T-helper 22 cell (primary cell): Measurements from ENCODE around the gene VOPP1.
A peak's percentile ranks its signal among the peaks of the same experiment; 100 is the strongest.

Experiments
- DNase-seq: peaks from one replicate; pipeline ENCODE4 v3.0.0-alpha.2; 2020; ENCODE audit warnings: low read depth

Gene VOPP1

DNA sequence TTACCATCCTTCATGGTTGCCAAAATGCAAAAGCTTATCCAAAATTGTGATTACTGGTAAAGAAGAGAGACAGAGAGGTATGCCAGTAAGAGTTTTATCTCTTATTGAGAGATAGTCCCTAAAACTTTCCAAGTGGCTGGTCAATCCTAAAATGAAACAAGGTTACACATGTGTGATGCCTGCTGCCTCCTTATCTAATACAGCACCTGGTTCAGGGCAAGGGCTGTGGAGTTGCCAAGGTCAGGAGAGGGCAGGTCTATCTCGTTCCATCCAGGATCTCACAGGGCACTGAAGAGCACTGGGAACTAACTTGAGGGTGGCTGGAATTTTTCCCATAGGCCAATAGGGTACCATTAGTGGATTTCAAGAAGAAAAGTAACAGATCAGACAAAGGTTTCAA lies 18.3 kb downstream of the VOPP1 start:
- DNase-seq, result no peak

- no peak for DNase-seq
Observed at GRCh38 chr7:55553024-55553345, 19.3 kb downstream of the VOPP1 start.

GRCh38 chr7:55552320-55553023 lies 19.8 kb downstream of the VOPP1 start:
- DNase-seq, result no peak

- DNase-seq, result no peak
Observed at GRCh38 chr7:55550841-55551537, 21.3 kb downstream of the VOPP1 start.

GRCh38 chr7:55550010-55550663 lies 22.2 kb downstream of the VOPP1 start:
- no peak for DNase-seq

DNA sequence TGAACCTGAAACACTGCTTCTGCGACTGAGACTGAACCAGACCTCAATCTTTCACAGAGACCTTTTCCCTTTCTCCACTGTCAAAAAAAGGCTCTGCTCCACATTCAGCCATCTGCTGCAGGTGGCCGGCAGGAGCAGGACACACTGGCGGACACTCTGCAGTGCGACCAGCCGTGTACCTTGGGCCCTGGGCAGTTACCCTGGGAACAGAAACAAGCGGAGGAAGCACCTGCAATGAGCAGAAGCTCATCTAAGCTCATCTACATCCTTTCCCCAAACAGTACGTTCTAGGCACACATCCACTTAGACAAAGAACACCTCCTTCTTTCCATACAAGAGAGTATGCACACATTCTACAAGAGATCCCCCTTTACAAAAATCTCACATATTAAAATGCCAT lies 22.8 kb downstream of the VOPP1 start:
- no peak for DNase-seq

GRCh38 chr7:55548295-55548731 lies 24.0 kb downstream of the VOPP1 start:
- no peak for DNase-seq

DNA sequence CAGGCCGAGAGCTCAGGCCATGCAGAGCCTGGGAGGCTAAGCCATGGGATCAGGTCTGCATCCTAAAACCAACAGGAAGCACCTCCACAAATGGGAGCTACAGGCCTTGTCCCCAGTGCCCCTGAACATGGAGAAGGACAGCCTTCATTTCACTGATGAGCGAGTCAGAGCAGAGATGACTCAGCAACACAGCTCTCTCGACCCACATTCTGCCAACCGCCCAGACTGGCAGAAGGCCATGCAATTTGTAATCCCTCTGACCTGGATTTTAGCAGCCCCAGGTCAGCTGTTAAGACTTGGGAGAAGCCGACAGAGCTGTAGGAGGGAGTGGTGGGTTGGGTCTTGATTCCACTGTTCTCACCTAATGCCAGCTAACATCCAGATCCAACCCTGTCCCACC lies 25.5 kb downstream of the VOPP1 start:
- no peak for DNase-seq

DNA sequence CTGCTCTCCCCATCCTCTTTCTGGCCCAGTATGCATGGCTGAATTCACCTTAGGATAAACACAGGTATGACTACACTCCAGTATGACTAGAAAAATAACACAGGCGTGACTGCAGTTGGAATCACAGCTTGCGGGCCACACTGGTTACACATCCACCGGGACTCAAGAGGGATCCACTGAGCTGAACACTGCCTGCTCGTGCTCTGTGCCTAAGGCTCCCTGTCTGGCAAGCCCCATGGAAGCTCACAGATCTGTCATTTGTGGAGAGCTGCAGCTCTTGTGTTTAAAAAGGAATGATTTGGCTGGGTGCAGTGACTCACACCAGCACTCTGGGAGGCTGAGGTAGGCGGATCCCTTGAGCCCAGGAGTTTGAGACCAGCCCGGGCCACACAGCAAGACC lies 26.8 kb downstream of the VOPP1 start:
- DNase-seq, result no peak

DNA sequence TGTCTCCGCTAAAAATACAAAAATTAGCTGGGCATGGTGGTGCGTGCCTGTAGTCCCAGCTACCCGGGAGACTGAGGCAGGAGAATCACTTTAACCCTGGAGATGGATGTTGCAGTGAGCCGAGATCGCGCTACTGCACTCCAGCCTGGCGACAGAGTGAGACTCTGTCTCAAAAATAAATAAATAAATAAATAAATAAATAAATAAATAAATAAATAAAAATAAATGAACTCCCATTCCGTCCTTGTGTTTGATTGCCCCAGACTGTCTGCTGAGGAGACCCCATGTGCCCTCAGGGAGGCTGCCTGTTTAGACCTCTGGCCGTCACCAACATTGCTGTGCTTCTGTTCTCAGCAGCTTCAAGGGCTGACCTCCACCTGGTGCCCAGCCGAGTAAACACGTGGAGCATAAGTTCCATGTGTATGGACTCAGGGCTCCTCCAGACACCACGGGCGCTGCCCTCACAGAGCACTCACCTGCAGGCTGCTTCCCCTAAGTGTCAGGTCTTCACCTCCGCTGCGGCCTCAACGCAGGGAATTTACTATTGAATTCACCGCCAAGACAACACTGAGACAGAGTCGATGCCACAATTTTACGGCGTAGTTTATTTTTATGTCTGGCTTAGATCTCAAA lies 32.0 kb downstream of the VOPP1 start:
- no peak for DNase-seq

DNA sequence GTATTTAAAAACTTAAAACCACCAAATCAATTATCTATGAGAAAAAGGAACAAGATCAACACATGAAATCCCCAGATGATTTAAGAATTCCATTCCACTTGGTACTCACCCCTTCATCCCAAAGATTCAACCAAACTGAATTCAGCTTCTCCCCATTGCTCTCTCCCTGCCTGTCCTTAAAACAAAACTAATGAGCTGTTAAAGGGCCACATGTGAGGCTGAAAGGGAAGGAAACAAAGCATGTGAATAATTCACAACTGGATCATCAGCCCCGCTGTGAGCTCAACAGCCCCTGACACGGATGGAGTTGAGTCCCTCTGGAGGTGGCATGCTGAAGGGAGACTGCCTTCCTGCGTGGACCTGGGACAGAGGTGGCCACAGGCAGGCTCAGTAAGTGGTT lies 32.9 kb downstream of the VOPP1 start:
- no peak for DNase-seq

DNA sequence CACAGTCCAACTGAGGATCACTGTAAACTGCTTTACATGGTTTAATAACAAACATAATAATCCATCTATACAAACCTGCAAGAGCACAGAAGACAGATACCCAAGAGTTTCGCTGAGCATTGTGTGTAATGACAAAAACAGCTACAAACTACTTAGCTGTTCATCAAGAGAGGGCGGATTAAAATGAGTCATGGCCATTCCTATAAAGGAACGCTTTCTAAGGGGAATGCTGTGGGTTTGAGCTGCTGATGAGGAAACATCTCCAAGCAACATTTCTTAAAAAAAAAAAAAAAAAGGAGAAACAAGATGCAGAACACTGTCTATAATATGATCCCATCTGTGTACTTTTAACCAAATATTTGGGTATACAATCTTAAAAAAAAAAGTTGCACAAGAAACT lies 33.8 kb downstream of the VOPP1 start:
- DNase-seq, result no peak

GRCh38 chr7:55537458-55537990 lies 34.8 kb downstream of the VOPP1 start:
- DNase-seq, result no peak

DNA sequence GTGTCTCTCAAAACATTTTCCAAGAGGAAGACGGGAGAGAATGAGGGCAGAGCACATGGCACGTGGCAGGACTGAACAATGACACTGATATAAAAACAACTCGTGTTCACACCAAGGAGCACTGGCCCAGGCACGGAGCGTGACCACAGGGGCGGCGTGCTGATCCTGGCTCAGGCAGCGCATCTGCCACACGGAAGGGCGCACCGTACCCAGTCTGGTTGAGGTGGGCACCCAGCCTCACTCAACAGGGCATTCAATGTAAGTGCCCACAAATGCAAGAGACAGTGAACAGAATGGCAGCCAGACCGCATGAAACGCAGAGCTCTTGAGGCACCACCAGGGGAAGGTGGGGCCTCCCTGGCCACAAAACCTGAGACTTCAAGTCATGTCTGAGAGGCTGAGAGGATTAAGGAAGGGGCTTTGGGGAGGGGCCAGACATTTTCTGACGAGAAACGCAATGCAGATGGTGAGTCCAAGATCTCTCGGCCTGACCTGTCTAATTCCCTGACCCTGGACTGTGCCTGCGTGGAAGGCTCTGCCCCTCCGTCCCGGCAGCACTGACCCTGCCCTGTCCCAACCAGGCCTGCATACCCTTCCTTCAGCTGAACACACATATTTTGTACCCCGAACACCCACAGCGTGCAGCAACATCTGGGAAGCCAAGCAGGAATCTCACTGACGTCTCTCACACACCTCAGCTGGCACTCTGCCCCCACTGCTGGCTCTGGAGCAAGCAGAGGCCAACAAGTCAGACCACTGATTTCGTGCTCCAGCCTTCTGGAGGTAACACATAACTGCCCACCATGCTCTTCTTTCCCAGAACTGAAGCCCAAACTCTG lies 35.5 kb downstream of the VOPP1 start:
- no peak for DNase-seq

DNA sequence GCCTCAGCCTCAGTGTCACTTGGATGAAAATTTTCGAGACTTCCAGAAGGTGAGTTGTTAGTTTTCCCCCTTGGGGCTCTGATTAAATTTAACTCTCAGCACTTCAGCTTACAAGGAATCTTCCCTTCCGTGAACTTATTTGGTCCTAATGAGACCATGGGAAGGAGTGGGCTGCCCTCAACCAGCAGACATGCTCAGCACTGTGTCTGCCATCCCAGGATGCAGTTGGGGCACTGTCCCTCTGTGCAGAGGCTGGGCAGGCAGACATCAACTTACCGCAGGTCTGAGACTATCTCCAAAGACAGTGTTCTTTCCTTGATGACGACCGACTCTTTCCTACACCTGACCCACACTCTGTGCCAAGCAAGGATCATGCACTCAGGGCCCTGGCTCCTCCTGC lies 36.7 kb downstream of the VOPP1 start:
- DNase-seq, result no peak

GRCh38 chr7:55534916-55535590 lies 37.2 kb downstream of the VOPP1 start:
- DNase-seq, result no peak

- peak; percentile 57 for DNase-seq
Observed at GRCh38 chr7:55534262-55534915, 37.9 kb downstream of the VOPP1 start.

DNA sequence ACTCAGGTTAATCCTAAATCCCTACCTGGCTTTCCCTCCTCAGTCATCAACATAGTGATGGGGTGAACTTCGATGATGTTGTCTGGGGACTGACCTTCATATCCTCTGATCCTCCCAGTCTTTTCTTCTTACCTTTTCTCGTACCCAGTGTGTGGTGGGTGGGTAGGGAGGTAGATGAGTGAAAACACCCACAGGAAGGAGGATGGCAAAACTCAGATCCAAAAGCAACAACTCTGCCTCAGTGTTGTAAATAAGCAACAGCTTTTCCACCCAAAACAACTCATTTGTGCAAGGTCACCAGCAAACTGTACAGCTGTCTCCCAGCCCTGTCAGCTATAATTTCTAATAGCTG lies 38.6 kb downstream of the VOPP1 start:
- no peak for DNase-seq

DNA sequence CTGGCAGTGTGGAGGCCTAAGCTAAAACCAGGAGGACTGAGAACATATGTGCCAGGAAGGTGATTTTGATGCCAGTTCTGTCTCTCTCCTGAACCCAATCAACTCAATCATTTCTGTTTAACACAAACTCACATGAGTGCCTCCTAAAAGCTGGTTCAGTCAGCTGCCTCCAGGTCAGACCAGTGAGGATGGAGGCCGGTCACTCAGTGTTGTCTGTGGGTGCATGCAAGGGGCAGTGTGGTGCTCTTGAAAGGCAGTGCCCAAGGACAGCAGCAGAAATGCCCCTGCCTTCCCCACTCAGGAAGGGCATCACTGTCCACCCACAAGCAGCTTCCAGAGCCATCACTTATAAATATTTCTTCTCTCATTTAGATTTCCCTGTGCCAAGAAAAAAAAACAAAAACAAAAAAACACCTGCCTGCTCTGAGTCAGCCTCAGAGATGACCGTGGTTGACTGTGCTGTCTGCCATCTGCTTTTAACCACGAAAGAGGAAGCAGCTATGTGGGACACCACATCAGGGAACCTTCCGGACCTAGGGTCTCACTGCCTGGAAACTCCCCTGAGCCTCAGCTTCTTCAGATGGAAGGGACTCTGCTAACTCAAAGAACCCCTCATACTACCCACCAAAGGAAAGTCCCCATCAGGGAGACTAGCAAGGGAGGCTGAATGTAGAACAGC lies 39.1 kb downstream of the VOPP1 start:
- peak; percentile 81 for DNase-seq
